HG02840 (cell line): ENCODE results near the gene OTOG.

Experiments used
- ATAC-seq: cut with Tn5 transposase; IDR thresholded peaks from one replicate; pipeline ENCODE4 v1.9.1; 2021; ENCODE audit warnings: mild to moderate bottlenecking, moderate library complexity, moderate number of reproducible peaks; ENCODE audit not compliant: unreplicated experiment, low FRiP score

Gene OTOG

DNA sequence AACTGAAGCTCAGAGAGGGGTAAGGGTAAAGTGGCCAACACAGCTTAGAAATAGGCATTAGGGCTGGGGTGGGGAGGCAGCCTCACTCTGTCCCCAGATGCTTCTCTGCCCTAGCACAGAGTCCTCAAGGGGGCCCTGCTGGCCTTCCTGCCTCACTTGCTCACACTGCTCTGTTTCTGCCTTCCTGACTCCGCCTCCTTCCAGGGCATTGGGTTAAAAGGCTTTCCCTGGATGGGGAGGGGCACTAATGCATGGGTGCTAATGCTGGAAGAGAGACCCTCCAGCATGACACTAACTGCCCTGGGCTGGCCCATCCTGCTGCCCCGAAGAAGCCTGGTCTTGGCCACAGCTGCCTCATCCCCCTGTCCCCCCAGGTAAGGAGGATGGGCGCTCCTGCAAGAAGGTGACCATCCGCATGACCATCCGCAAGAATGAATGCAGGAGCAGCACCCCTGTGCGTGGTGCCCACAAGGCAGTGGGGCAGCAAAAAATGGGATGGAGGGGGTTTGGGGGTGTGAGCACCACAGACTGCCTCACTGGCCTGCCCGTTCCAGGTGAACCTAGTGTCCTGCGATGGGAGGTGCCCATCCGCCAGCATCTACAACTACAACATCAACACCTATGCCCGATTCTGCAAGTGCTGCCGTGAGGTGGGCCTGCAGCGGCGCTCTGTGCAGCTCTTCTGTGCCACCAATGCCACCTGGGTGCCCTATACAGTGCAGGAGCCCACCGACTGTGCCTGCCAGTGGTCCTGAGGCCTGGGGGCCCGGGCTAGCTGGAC, 98.3 kb downstream of the OTOG start:
- no peak for ATAC-seq

DNA sequence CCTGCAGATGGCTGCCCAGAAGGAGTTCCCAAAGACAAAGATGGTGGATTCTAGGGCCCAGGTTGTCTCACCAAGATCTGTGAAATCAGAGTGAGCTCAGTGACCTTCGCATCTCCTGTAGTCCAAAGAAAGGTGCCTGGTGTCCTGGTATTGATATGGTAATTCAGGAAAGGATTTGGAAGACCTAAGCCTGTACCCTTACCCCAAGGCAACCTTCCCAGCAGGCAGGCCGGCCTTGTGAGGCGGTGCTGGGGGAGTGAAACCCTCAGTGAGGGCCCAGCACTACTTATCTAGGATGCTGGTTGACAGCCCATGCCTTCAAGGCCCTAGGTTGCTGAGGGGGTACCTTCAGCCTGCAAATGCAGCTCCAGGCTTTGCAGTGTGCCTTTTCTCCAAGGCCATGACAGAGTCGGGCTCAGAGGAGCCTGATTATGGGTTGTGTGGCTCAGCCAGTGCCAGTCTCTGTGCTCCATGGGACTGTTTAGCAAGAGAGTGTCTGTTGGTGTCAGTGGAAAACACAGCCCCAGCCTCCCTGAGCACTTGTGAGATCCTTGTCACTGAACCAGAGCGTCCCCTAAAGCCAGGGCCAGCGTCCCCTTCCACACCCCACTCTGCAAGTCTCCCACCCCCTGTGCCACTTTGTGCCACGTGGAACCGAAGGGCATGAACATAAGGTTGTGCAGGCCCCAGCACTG, 99.5 kb downstream of the OTOG start:
- no peak for ATAC-seq

DNA sequence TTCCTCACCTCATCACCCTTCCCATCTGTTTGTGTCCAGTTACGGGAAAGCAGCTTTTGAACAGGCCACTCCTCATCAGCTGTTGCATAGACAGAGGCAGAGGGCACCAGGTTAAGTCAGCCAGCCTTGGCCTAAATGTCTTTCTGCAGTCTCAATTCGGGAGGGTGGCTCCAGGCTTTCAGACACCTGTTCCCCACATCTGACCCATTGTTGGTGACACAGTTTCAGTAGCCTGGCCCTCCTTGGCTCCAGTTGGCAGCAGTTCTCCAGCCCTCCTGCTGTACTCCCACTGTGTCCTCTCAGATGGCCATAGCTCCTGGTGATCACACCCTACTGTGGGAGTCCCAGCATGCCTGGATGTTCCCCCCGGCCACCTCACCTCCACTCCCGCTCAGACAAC, 101.5 kb downstream of the OTOG start:
- ATAC-seq = no peak

DNA sequence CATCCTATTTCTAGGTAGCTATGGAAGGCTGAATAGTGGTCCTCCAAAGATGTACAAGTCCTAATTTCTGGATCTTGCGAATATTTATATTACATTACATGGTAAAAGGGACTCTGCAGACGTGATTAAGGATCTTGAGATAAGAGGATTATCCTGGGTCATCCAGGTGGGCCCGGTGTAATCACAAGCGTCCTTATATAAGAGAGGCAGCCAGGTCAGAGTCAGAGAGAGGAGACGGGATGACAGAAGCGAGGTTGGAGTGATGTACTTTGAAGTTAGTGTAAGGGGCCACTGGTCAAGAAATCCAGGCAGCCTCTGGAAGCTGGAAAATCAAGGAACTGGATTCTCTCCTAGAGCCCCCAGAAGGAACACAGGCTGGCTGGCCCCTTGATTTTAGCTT, 102.2 kb downstream of the OTOG start:
- ATAC-seq = no peak

DNA sequence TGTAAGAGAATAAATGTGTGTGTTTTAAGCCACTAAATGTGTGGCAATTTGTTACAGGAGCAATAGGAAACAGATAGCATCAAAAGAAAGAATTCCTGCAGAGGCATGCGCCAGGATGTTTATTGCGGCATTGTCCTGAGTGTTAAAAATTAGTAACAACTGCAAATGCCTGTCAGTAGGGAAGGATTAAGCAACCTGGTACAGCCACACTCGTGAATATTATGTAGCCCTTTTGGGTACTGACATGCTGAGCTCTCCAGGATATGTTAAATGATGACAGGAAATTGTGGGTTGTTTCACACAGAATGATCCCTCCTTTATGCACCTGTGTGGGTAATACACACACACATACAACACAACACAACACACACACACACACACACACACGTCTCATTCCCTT, 102.6 kb downstream of the OTOG start:
- ATAC-seq = no peak

DNA sequence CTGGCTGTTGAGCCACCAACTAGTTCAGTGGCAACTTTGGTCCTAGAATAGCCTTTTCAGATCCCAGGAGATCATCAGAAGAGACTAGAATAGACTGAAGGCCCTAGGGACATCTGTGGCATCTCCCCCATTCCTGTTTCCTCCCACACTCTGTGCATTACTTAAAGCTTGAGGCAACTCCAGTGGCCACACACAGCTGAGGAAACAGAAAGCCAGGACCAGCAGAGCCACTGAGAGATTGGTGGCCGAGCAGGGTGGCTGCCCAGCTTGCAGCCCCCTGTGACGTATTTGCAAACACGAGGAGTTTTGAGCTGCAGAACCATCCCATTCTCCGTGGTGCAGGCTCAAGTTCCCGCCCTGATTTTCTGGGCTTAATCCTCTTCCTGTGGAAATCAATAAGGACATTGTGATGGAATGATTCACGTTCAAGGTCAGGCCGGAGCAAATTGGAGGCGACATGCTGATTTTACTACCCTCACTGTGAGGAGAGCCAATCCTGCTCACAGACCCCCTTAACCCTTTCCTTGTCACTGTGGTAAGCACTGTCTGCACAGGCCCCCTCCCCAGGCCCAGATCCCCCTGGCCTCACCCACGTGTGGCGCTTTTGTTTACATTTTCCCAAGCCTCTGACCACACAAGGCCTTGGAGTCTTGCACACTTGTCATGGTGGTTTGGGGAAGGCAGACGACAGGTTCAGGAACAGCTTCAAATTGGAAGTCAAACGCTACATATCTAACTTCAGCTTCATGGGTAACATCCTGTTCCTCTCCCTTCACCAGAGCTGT, 103.3 kb downstream of the OTOG start:
- no peak for ATAC-seq

DNA sequence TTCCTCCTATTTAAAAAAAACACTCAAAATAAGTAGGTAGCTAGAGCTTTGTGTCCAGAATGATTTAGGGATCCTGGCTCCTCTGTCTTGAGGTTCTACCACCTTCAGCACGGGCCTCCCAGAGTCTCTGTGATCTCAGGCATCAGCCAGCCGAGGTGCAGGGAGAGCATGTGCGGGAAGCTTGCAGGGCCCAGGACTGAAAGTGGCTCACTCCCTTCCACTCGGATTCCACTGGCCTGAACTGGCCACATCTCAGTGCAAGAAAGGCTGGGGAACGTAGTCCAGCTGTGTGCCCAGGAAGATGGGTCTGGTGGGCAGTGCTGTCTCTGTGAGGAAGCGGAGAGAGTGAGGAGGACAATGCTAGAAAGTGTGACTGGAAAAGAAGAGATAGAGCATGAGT, 104.0 kb downstream of the OTOG start:
- ATAC-seq = no peak

DNA sequence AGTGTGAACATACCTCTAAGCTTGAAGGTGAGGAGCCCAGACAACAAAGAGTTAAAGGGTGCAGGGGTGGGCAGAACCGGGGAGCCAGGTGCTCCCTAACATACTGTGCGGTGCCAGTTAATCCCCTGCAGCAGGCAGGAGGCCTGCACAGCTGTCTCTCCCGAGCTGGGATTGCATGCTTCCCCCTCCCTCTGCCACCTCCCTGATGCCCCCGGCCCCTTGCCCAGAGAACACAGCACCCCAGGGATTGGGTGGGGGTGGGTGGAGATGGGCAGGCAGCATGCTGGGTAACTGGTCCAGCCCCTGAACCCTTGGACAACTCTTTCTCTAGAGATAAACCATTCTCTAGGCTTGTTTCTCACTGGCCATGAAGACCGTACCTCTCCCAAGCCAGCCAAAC, 104.6 kb downstream of the OTOG start:
- ATAC-seq = no peak

DNA sequence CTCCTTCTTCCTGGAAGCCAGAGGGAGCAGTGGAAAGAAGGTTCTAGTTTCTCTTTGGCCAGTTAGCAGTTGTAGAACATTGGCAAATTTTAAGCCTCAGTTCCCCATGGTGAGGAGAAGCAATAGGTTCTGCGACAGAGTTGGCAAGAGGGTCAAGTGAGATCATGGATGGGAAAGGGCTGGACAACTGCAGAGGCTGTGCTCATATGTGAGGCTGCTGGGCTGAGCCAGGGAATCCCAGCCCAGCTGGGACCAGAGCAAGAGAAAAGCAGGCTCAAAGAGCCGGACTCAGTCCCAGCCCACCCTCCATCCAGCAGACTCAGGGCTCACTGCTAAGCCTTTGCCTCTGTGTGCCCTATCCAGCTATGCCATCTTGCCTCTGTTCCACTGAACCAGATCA, 105.5 kb downstream of the OTOG start:
- no peak for ATAC-seq

DNA sequence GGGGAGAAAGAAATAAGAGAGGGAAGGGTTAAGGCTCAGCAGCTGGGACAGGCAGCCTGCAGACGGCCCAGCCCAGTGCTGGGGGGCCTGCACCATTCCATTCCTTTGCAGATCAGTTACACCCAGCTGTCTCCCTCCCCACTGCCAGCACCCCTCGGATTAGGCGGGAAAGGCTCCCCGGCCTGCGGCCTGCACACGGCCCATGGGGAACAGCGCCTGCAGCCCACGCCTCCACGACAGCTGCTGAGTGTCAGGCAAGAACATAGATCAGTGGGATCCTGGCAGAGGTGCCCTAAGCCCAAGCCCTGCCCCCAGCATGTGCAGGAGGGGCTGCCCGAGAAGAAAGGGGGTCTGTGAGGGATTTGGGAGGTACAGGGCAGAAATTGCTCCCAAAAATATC, 106.6 kb downstream of the OTOG start:
- ATAC-seq = no peak

DNA sequence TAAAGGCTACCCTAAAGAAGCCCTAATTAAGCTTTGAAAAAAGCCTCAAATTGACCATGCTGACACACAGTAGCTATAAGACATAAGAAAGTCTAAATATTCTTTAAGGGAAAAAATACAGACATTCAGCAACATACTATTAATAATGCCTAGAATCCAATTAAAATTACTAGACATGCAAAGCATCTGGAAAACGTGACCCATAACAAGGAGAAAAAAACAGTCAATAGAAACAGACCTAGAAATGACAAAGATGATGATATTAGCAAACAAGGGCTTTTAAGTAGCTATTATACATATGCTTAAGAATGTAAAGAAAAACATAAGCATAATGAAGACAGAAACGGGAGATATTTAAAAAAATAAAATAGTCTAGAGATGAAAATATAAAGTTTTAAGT, 108.6 kb downstream of the OTOG start:
- ATAC-seq = no peak

DNA sequence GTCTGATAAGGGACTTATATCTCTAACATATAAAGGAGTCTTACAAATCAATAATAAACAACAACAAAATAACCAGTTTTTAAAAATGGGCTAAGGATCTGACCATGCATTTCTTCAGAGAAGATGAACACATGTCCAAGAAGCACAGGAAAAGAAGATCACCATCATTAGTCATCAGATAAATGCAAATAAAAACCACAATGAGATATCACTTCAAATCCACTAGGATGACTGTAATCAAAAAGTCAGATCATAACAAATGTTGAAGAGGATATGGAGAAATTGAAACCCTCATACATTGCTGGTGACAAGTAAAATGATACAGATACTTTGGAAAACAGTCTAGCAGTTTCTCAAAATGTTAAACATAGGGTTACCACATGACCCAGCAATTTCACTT, 111.2 kb downstream of the OTOG start:
- no peak for ATAC-seq

DNA sequence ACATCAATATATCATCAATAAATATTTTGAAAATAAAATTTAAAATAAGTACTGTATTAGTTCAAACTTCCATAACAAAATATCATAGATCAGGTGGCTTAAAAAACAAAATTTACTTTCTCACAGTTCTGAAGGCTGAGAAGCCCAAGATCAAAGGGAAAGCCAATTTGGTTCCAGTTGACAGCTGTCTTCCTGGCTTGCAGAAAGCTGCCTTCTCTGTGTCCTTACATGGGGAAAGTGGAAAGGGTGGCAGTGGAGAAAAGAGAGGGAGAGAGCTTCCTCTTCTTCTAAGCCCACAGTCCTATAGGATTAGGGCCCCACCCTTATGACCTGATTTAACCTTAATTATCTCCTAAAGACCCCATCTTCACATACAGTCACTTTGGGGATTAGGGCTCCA, 121.1 kb downstream of the OTOG start:
- ATAC-seq = no peak

DNA sequence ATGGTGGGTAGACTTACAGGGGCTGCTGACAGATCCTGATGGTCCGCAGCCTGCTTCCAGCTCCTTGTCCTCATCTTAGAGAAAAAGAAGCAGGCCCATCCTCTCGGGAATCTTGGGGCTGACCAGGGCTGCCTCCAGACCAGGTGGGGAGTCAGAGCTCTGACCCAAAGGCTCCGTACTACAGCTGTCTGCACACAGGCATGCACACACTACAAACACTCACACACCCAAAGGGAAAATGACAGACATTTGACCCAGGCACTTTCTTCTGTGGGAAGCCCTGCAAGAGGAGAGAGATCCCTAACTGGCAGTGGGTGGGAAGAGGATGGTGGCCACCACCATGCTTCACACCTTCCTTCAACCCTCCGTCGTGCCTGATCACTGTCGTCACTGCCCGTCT, 125.4 kb downstream of the OTOG start:
- no peak for ATAC-seq

DNA sequence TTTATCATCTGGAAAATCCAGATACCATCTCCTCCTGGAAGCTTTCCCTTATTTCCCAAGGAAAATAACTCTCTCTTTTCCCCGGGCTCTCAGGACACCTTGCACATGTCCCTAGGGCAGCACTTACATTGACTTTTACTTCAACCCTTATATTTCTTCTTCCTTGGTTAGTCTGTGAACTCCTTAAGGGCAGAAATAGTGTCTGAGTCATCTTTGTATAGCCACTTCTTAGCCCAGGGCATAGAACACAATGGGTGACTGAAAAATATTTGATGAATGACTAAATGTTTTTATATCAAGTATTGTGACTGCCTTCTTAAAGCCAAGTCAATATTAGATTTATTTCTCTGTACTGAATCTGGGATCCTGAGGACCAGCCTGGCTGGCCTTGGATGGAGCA, 126.9 kb downstream of the OTOG start:
- ATAC-seq = no peak

DNA sequence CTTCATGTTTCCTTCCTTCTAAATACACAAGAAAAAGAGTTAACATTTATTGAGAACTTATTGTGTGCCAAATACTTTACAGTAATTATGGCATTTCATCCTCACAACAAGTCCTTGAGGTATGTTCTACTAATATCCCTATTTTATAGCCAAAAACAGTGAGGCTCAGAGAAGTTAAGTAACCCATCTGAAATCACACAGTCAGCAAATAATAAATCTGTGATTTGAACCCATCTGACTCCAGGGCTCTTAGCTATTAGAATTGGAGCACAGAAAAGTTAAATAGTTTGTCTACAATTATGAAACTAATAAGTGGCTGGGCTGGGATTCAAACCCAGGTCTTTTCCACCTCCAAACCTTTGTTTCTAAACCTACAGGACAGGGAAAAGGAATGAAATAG, 135.8 kb downstream of the OTOG start:
- ATAC-seq = no peak

DNA sequence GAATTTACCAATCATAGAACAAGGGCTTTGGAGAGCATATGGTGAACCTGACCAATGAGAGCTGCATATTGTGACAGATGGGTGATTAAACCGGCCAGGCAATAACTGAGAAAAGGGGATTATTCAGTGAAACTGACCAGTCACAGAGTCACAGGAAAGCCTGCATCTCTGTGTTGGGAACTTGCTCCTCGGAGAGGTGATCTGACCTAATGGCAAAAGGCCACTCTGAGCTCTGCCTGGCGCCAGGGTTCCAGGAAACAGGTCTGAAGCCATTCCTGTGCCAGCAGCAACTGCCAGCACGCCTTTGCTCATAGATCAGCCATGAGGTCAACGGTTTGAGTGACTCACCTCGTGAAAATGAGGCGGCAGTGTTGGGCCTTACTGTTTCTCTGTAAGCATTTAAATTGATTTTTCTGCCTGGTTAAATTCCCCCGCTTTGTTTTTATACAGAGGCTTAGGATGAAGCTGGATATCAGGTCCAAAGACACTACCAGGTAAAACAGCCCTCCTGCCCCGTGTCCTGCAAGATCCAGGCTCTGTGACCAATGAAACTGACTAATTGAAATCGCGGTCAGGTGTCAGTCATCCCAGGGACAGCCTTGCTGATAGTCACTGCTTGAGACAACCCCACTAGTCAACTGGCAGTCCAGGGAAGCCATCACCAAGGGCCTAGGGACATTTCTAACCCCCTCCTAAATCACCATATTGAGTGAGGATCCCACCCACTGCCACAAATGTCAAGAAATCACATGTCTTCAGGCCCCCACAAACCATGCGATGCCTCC, 136.5 kb downstream of the OTOG start:
- ATAC-seq = no peak

DNA sequence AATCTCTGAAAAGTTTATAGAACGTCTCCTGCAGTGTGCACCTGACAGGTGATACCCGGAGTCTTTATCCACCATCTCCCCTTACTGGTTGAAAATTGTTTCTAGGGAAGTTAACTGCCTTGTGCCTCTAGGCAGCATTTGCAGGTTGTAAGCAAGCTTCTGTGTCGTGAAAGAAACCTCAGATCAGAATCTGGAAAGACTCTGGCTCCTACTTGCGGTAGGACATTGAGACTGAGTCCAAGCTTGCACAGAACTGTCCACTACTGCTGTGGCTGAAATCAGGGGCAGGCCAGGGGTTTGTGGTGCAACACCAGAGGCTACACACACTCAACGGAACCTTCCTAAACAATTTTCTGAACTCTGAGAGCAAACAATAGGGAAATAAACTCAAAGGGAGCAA, 137.5 kb downstream of the OTOG start:
- ATAC-seq = no peak

DNA sequence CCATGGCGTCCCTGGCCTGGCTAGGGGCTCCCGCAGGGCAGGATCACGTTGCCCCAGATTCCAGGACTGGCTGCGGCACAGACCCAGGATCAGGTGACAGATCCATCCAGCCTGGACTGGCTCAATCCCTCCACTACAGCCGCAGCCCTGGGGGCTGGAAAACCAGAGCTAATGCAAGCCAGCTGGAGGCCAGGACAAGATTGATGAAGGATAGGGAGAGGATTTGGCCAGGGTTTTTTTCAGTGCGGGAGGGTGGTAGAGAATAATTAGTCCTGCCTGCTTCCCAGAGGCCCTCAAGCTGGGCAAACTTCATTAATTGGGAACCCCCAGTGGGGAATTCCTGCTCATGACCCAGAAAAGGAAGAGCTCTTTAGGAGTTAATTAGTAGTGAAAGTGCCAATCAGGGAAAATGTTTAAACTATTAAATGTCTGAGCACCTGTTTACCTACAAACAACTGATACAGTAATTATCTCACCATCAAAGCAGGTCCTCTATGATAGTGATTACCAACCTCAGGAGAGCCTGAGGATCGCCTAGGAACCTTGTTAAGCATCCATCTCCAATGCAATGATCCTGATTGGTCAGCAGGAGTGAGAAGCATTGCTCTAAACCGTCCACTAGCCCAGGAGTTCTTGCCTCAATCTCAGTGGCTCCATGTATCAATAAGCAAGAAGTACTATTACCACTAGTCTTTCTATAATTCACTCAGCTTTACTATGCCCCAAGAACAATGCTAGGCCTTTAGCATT, 139.3 kb downstream of the OTOG start:
- no peak for ATAC-seq
